H9 (cell line): ENCODE data around the gene PIMREG. TPM values are rescaled to one million over a fixed set of nuclear protein-coding genes. Genes with fewer than 3 reads are reported as not detected.
A peak's percentile ranks its signal among the peaks of the same experiment; 100 is the strongest.

Experiments used
- DNase-seq: peaks from one replicate; pipeline ENCODE4 v3.0.0-alpha.2; 2017
- H2AFZ ChIP-seq: one replicate; pipeline ENCODE4 v1.6.1; 2013; ENCODE audit warnings: mild to moderate bottlenecking, low read length, control low read depth, moderate library complexity
- H2AK5ac ChIP-seq: 2 replicates; pipeline ENCODE4 v1.6.1; 2013; ENCODE audit warnings: low read length, control low read depth, mixed read lengths; ENCODE audit not compliant: insufficient read length
- H2BK120ac ChIP-seq: one replicate; pipeline ENCODE4 v1.6.1; 2013; ENCODE audit warnings: low read depth, mild to moderate bottlenecking, low read length, control low read depth, inconsistent platforms; ENCODE audit not compliant: poor library complexity, severe bottlenecking
- H2BK12ac ChIP-seq: 2 replicates; pipeline ENCODE4 v1.6.1; 2013; ENCODE audit warnings: low read length, control low read depth, mixed read lengths, low read depth; ENCODE audit not compliant: insufficient read length
- H2BK15ac ChIP-seq: 2 replicates; pipeline ENCODE4 v1.6.1; 2013; ENCODE audit warnings: low read depth, low read length, control low read depth
- H2BK20ac ChIP-seq: one replicate; pipeline ENCODE4 v1.6.1; 2013; ENCODE audit warnings: low read depth, mild to moderate bottlenecking, low read length, control low read depth, inconsistent platforms; ENCODE audit not compliant: poor library complexity, severe bottlenecking
- H2BK5ac ChIP-seq: 2 replicates; pipeline ENCODE4 v1.6.1; 2013; ENCODE audit warnings: low read length, control low read depth, mixed read lengths; ENCODE audit not compliant: insufficient read length
- H3K14ac ChIP-seq: 2 replicates; pipeline ENCODE4 v1.6.1; 2013; ENCODE audit warnings: low read length, control low read depth; ENCODE audit not compliant: insufficient read depth
- H3K18ac ChIP-seq: 2 replicates; pipeline ENCODE4 v1.6.1; 2013; ENCODE audit warnings: low read depth, mild to moderate bottlenecking, mixed read lengths, low read length, control low read depth; ENCODE audit not compliant: insufficient read length
- H3K23ac ChIP-seq: 2 replicates; pipeline ENCODE4 v1.6.1; 2013; ENCODE audit warnings: low read length, control low read depth, mixed read lengths, low read depth; ENCODE audit not compliant: insufficient read length
- H3K23me2 ChIP-seq: 2 replicates; pipeline ENCODE4 v1.6.1; 2013; ENCODE audit warnings: low read depth, mild to moderate bottlenecking, mixed read lengths, low read length, control low read depth; ENCODE audit not compliant: insufficient read length, poor library complexity, severe bottlenecking
- H3K27ac ChIP-seq: 2 replicates; pipeline ENCODE4 v1.5.1; 2013; ENCODE audit warnings: low read length, control low read depth, mixed read lengths, low read depth; ENCODE audit not compliant: insufficient read length
- H3K27me3 ChIP-seq: 2 replicates; pipeline ENCODE4 v1.6.1; 2013; ENCODE audit warnings: low read length, control low read depth, inconsistent platforms; ENCODE audit not compliant: insufficient read depth
- H3K4ac ChIP-seq: 2 replicates; pipeline ENCODE4 v1.6.1; 2013; ENCODE audit warnings: low read depth, mild to moderate bottlenecking, control low read depth, inconsistent platforms, low read length, moderate library complexity
- H3K4me1 ChIP-seq: 2 replicates; pipeline ENCODE4 v1.6.1; 2013; ENCODE audit warnings: low read length, control low read depth, inconsistent platforms; ENCODE audit not compliant: insufficient read depth
- H3K4me2 ChIP-seq: 2 replicates; pipeline ENCODE4 v1.6.1; 2013; ENCODE audit warnings: low read length, control low read depth, mixed read lengths; ENCODE audit not compliant: insufficient read length, insufficient read depth
- H3K56ac ChIP-seq: 2 replicates; pipeline ENCODE4 v1.6.1; 2013; ENCODE audit warnings: low read depth, mild to moderate bottlenecking, mixed read lengths, low read length, control low read depth; ENCODE audit not compliant: insufficient read length
- H3K79me1 ChIP-seq: 2 replicates; pipeline ENCODE4 v1.6.1; 2013; ENCODE audit warnings: low read depth, mild to moderate bottlenecking, moderate library complexity, low read length, control low read depth, inconsistent platforms; ENCODE audit not compliant: insufficient read depth, poor library complexity, severe bottlenecking
- H3K79me2 ChIP-seq: 2 replicates; pipeline ENCODE4 v1.6.1; 2013; ENCODE audit warnings: low read length, control low read depth, inconsistent platforms; ENCODE audit not compliant: insufficient read depth
- H3K9ac ChIP-seq: 2 replicates; pipeline ENCODE4 v1.6.1; 2013; ENCODE audit warnings: low read length, control low read depth, mixed read lengths; ENCODE audit not compliant: insufficient read length; ENCODE audit errors: extremely low read depth
- H3K9me3 ChIP-seq: one replicate; pipeline ENCODE4 v1.6.1; 2013; ENCODE audit warnings: low read depth, low read length, inconsistent platforms; ENCODE audit not compliant: control insufficient read depth
- H3T11ph ChIP-seq: one replicate; pipeline ENCODE4 v1.6.1; 2013; ENCODE audit warnings: mild to moderate bottlenecking, low read length, control low read depth, inconsistent platforms
- H4K20me1 ChIP-seq: one replicate; pipeline ENCODE4 v1.6.1; 2013; ENCODE audit not compliant: control insufficient read depth, insufficient read length, insufficient read depth
- H4K5ac ChIP-seq: 2 replicates; pipeline ENCODE4 v1.6.1; 2013; ENCODE audit warnings: low read depth, mild to moderate bottlenecking, mixed read lengths, low read length, control low read depth; ENCODE audit not compliant: insufficient read length
- H4K8ac ChIP-seq: replicated peaks from 2 replicates; pipeline ENCODE4 v1.6.1; 2013; ENCODE audit warnings: low read length, control low read depth, mixed read lengths, low read depth; ENCODE audit not compliant: insufficient read length
- H4K91ac ChIP-seq: 2 replicates; pipeline ENCODE4 v1.6.1; 2013; ENCODE audit warnings: low read depth, mild to moderate bottlenecking, moderate library complexity, mixed read lengths, low read length, control low read depth; ENCODE audit not compliant: insufficient read length
- H3K27ac Mint-ChIP-seq, 3 experiments: 2 replicates in 2 of 3; 3 replicates in 1 of 3; pipeline ENCODE4 v1.8.0; 2020 to 2021; ENCODE audit warnings: mixed read lengths in 3 of 3, mild to moderate bottlenecking in 1 of 3, moderate library complexity in 1 of 3
- H3K27me3 Mint-ChIP-seq: 2 replicates; pipeline ENCODE4 v1.8.0; 2021; ENCODE audit warnings: low read depth, mild to moderate bottlenecking, moderate library complexity, mixed read lengths
- H3K36me3 Mint-ChIP-seq, 3 experiments: 2 replicates in 2 of 3; 3 replicates in 1 of 3; pipeline ENCODE4 v1.8.0; 2020 to 2021; ENCODE audit warnings: low read depth in 3 of 3, mixed read lengths in 3 of 3; ENCODE audit not compliant: insufficient read depth in 1 of 3
- H3K4me1 Mint-ChIP-seq, 2 experiments: 2 replicates each; pipeline ENCODE4 v1.8.0; 2020; ENCODE audit warnings: mixed read lengths in 2 of 2
- H3K4me3 Mint-ChIP-seq, 2 experiments: 2 replicates in 1 of 2; 3 replicates in 1 of 2; pipeline ENCODE4 v1.8.0; 2020 to 2021; ENCODE audit warnings: mild to moderate bottlenecking in 2 of 2, mixed read lengths in 2 of 2, moderate library complexity in 1 of 2
- H3K9me3 Mint-ChIP-seq, 2 experiments: 2 replicates in 1 of 2; 3 replicates in 1 of 2; pipeline ENCODE4 v1.8.0; 2020; ENCODE audit warnings: mild to moderate bottlenecking in 2 of 2, mixed read lengths in 2 of 2, moderate library complexity in 1 of 2
- WGBS: extraction: QIAGEN DNeasy Blood & Tissue Kit; methylation state at CpG from one replicate; pipeline ENCODE4 v1.1.7; 2013; ENCODE audit warnings: missing lambda C conversion rate, low lambda C conversion rate, mixed read lengths; ENCODE audit not compliant: insufficient read length; ENCODE audit errors: extremely low coverage; 5-methylcytosine and 5-hydroxymethylcytosine counted together
- total RNA-seq: library from RNA; stranded (reverse); gene quantifications from 2 replicates; pipeline ENCODE4 v1.2.1, GENCODE V29; 2021
- TF ChIP-seq, protein P1 (sequence below): fragments of 200-600 bp; sonication (generic); conservative IDR thresholded peaks from 3 replicates; pipeline ENCODE4 v1.8.0; 2021; ENCODE audit warnings: antibody characterized with exemption, mild to moderate bottlenecking

The PIMREG gene
- total RNA-seq, 1 experiment from 2014 or later: 91.6 TPM

DNA sequence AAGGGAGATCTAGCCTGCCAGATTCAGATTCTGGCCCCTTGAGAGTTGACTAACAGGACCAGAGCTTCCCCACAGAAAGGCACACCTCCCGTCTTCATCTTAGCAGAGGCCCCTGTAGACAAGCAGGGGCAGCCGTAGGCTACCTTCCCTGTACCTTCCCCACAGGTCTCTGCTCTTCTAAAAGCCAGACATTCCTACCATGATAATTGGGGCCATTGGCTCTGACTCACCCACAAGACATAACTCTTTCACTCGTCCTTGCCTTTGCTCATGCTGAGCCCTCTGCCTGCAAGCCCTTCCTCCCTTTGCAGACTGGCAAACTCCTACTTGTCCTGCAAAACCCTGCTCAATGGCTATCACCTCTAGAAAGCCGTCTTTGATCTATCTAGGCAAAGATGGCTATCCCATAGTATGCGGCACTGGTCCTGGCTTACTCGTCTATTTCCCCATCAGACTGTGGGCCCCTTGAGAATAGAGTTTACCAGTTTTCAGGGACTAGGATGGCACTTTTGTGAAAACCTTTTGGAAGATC is 43.8 kb downstream of the PIMREG start:
- no peaks in the 10 kb centered on the region for H3K27me3 ChIP-seq
- no peaks in the 10 kb centered on the region; a peak in 1 of 5 replicates for H3K9me3 Mint-ChIP-seq
- no peaks in the 10 kb centered on the region for H3K79me2 ChIP-seq
- peaks cover 45 to 58% of the 10 kb centered on the region in 2 experiments for H3K4me1 Mint-ChIP-seq
- H3K79me1 ChIP-seq: no peaks in the 10 kb centered on the region
- H3T11ph ChIP-seq: no peak overlapping the region
- H2AK5ac ChIP-seq: no peak overlapping the region
- H2BK20ac ChIP-seq: no peak overlapping the region
- no peak overlapping the region for H3K9ac ChIP-seq
- no peak overlapping the region for H3K27ac ChIP-seq
- TF ChIP-seq, protein P1, sequence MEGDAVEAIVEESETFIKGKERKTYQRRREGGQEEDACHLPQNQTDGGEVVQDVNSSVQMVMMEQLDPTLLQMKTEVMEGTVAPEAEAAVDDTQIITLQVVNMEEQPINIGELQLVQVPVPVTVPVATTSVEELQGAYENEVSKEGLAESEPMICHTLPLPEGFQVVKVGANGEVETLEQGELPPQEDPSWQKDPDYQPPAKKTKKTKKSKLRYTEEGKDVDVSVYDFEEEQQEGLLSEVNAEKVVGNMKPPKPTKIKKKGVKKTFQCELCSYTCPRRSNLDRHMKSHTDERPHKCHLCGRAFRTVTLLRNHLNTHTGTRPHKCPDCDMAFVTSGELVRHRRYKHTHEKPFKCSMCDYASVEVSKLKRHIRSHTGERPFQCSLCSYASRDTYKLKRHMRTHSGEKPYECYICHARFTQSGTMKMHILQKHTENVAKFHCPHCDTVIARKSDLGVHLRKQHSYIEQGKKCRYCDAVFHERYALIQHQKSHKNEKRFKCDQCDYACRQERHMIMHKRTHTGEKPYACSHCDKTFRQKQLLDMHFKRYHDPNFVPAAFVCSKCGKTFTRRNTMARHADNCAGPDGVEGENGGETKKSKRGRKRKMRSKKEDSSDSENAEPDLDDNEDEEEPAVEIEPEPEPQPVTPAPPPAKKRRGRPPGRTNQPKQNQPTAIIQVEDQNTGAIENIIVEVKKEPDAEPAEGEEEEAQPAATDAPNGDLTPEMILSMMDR: no peak
- H2BK12ac ChIP-seq: no peak overlapping the region
- peak overlapping the region in 1 of 3 experiments; percentile 83; a peak in 1 of 7 replicates for H3K27ac Mint-ChIP-seq
- H3K9me3 ChIP-seq: no peaks in the 10 kb centered on the region
- H3K23me2 ChIP-seq: no peaks in the 10 kb centered on the region
- no peak overlapping the region for H3K4me3 Mint-ChIP-seq
- H3K4me1 ChIP-seq: peaks cover 5% of the 10 kb centered on the region; the same call in 1 of the 2 replicates
- no CpG with 5 or more reads among the region's 6 CpGs for WGBS
- no peaks in the 10 kb centered on the region for H3K27me3 Mint-ChIP-seq
- H3K56ac ChIP-seq: no peak overlapping the region
- H3K18ac ChIP-seq: no peak overlapping the region
- H3K4me2 ChIP-seq: no peak overlapping the region
- H3K36me3 Mint-ChIP-seq: peaks cover 0 to 2% (median 0%) of the 10 kb centered on the region in 3 experiments; a peak in 1 of 7 replicates
- H2BK5ac ChIP-seq: no peak overlapping the region
- H4K5ac ChIP-seq: no peak overlapping the region
- no peak overlapping the region for H4K8ac ChIP-seq
- H2BK120ac ChIP-seq: no peak overlapping the region
- no peak overlapping the region for H2BK15ac ChIP-seq
- no peak overlapping the region for H3K23ac ChIP-seq
- H4K20me1 ChIP-seq: no peaks in the 10 kb centered on the region
- no peak overlapping the region for H3K4ac ChIP-seq
- H3K14ac ChIP-seq: no peak overlapping the region
- no peak for DNase-seq
- no peak overlapping the region for H4K91ac ChIP-seq
- H2AFZ ChIP-seq: no peak overlapping the region
